Measurements from ENCODE around the gene TBRG4.

The TBRG4 gene

DNA sequence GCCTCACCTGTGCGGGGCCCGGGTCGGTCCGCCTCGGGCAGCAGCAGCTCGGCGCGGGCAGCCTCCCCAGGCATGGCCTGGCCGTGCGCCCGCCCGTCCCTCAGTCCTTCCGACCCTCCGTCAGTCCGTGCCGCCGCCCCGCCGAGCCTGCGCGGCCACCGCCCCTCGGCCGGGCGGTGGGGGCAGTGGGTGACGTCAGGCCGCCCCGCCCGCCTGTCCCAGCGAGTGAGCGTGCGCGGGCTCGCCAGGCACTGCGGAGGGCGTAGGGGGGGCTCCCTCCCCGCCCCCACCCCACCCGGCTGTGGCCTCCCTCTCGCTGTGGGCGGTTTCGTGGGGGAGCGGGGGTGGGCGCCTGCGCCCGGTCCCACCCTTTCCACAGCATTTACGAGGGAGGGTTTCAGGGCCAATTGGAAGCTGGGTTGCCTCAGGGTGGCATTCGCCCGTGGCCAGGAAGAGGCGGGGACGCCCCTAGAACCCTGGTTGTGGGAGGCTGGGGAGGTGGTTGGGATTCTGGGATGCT is 22.6 kb downstream of the TBRG4 start, which contains the start of gene NACAD:
TSS of gene NACAD (minus strand) at position 149 of the 520 bp plus-strand sequence. CDS start at position 74, 75 bp downstream.
- Histone ChIP-seq H3K4me2 (ENCODE audit: low read length) (peak within 1 kb of the TSS; percentile 27), H3K4ac (ENCODE audit: low read depth, low read length) (no peak within 1 kb of the TSS), H3K27ac (ENCODE audit: low read depth, low read length) (no peak within 1 kb of the TSS), H3K79me2 (ENCODE audit: control insufficient read depth, insufficient read depth, low read length) (no peaks in the 10 kb centered on the region), H3K18ac (ENCODE audit: low read length) (no peak within 1 kb of the TSS), H3K4me3 (ENCODE audit: low read length) (peak within 1 kb of the TSS; percentile 39), H4K5ac (ENCODE audit: low read length) (no peak within 1 kb of the TSS), H3K27me3 (ENCODE audit: insufficient read depth, low read length, poor library complexity) (no peaks in the 10 kb centered on the region), H3K36me3 (ENCODE audit: control insufficient read depth, insufficient read depth, low read length) (no peaks in the 10 kb centered on the region), H3K23ac (ENCODE audit: low read length) (no peak within 1 kb of the TSS), H4K8ac (ENCODE audit: low read depth, low read length) (no peak within 1 kb of the TSS), H3K9ac (ENCODE audit: low read length) (peak within 1 kb of the TSS; percentile 40), H3K56ac (ENCODE audit: low read length) (peak within 1 kb of the TSS; percentile 65), H2BK120ac (ENCODE audit: low read depth, low read length) (no peak within 1 kb of the TSS), H3K79me1 (ENCODE audit: low read length) (no peaks in the 10 kb centered on the region), H3K4me1 (ENCODE audit: control insufficient read depth, low read depth, low read length) (no peaks in the 10 kb centered on the region), H2BK5ac (ENCODE audit: low read length) (no peak within 1 kb of the TSS), H2BK15ac (replicated peaks; ENCODE audit: low read depth) (no peak within 1 kb of the TSS), H2AK5ac (ENCODE audit: low read length) (no peak within 1 kb of the TSS)
- peak; percentile 37 for DNase-seq
- no CpG with 5 or more reads among the region's 50 CpGs for WGBS (ENCODE audit: extremely low coverage, insufficient coverage, low lambda C conversion rate)

DNA sequence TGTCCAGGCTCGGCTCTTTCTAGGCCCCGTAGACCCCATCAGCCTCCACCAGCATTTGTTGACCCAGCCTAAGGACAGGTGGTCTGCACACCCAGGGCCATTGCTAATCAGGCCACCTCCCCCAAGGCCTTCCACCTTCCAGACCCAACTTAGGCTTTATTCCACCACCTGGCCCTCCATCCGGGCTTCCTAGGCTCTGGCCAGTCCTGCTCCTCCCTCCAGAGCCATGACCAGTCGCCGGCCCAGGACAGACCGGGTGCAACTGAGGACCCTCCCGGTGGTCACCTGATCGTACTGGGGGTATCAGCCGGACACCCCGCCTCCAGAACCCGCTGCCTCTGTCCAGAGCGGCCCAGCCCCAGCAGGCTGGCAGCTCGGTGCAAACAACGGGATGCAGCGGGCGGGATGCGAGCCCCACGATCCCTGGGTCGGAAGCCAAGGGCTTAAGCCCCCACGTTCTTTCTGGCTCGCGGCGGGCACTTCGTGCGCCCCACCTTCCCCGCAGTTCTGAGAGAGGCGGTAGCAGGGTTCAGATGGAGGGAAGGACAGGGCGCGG is 23.3 kb downstream of the TBRG4 start:
- peak overlapping the region; percentile 65 for H3K56ac ChIP-seq (ENCODE audit: low read length)
- H2BK5ac ChIP-seq (ENCODE audit: low read length) = no peak overlapping the region
- H3K36me3 ChIP-seq (ENCODE audit: control insufficient read depth, insufficient read depth, low read length) = no peaks in the 10 kb centered on the region
- no peak overlapping the region for H3K4ac ChIP-seq (ENCODE audit: low read depth, low read length)
- H3K9ac ChIP-seq (ENCODE audit: low read length) = no peak overlapping the region
- H2BK120ac ChIP-seq (ENCODE audit: low read depth, low read length) = no peak overlapping the region
- H4K8ac ChIP-seq (ENCODE audit: low read depth, low read length) = no peak overlapping the region
- no peaks in the 10 kb centered on the region for H3K79me1 ChIP-seq (ENCODE audit: low read length)
- WGBS (ENCODE audit: extremely low coverage, insufficient coverage, low lambda C conversion rate) = no CpG with 5 or more reads among the region's 29 CpGs
- no peak overlapping the region for H4K5ac ChIP-seq (ENCODE audit: low read length)
- H2BK15ac ChIP-seq (replicated peaks; ENCODE audit: low read depth) = no peak overlapping the region
- no peak overlapping the region for H3K27ac ChIP-seq (ENCODE audit: low read depth, low read length)
- H3K27me3 ChIP-seq (ENCODE audit: insufficient read depth, low read length, poor library complexity) = no peaks in the 10 kb centered on the region
- H3K4me1 ChIP-seq (ENCODE audit: control insufficient read depth, low read depth, low read length) = no peaks in the 10 kb centered on the region
- H3K18ac ChIP-seq (ENCODE audit: low read length) = no peak overlapping the region
- no peak overlapping the region for H2AK5ac ChIP-seq (ENCODE audit: low read length)
- no peak overlapping the region for H3K23ac ChIP-seq (ENCODE audit: low read length)
- DNase-seq = no peak
- H3K79me2 ChIP-seq (ENCODE audit: control insufficient read depth, insufficient read depth, low read length) = no peaks in the 10 kb centered on the region
- H3K4me2 ChIP-seq (ENCODE audit: low read length) = no peak overlapping the region
- H3K4me3 ChIP-seq (ENCODE audit: low read length) = no peak overlapping the region

DNA sequence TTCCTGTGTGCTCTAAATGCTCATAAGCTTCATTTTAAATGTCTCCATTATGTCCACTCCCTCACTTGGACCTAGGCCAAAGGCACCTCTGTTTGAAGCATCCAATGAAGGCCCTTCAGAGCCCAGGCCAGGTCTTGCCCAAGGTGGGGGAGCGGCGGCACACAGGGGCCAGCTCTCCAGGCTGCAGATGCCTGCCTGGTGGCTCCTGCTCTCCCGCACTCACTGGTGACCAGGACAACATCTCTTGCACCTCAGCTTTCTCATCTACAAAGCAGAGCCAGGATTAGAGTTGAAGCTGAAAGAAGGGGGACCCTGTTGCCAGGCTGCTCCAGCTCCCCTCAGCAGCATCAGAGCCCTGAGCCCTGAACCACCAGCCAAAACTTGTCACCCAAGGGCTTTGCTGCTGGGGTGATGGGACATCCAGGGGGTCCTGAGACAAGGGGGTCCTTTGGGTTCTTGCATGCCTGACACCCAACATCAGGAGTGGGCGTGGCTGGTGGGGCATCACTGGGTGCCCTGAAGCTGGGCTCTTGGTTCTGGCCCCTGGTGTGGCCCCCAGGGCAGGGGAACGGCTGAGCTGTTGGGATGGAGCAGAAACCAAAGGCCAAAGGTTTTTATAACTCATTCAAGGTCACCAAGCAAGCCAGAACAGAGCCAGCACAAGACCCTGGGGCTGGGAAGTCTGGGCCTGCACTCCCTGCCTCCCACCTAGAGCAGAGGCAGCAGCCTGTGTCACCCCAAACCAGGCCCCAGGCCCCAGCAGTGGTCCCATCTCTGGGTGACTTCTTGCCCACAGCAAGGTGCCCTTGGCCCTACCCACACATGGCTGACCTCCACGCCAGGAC is 24.0 kb downstream of the TBRG4 start:
- no peak overlapping the region for H2BK120ac ChIP-seq (ENCODE audit: low read depth, low read length)
- DNase-seq = no peak
- H3K56ac ChIP-seq (ENCODE audit: low read length) = no peak overlapping the region
- H3K36me3 ChIP-seq (ENCODE audit: control insufficient read depth, insufficient read depth, low read length) = no peaks in the 10 kb centered on the region
- no CpG with 5 or more reads among the region's 6 CpGs for WGBS (ENCODE audit: extremely low coverage, insufficient coverage, low lambda C conversion rate)
- H3K79me2 ChIP-seq (ENCODE audit: control insufficient read depth, insufficient read depth, low read length) = no peaks in the 10 kb centered on the region
- H3K9ac ChIP-seq (ENCODE audit: low read length) = no peak overlapping the region
- H3K27me3 ChIP-seq (ENCODE audit: insufficient read depth, low read length, poor library complexity) = no peaks in the 10 kb centered on the region
- no peak overlapping the region for H3K18ac ChIP-seq (ENCODE audit: low read length)
- H2BK5ac ChIP-seq (ENCODE audit: low read length) = no peak overlapping the region
- no peak overlapping the region for H4K8ac ChIP-seq (ENCODE audit: low read depth, low read length)
- no peak overlapping the region for H4K5ac ChIP-seq (ENCODE audit: low read length)
- no peak overlapping the region for H3K23ac ChIP-seq (ENCODE audit: low read length)
- H3K79me1 ChIP-seq (ENCODE audit: low read length) = no peaks in the 10 kb centered on the region
- H2AK5ac ChIP-seq (ENCODE audit: low read length) = no peak overlapping the region
- H3K4me1 ChIP-seq (ENCODE audit: control insufficient read depth, low read depth, low read length) = no peaks in the 10 kb centered on the region
- no peak overlapping the region for H3K4me2 ChIP-seq (ENCODE audit: low read length)
- no peak overlapping the region for H2BK15ac ChIP-seq (replicated peaks; ENCODE audit: low read depth)
- H3K4me3 ChIP-seq (ENCODE audit: low read length) = no peak overlapping the region
- no peak overlapping the region for H3K27ac ChIP-seq (ENCODE audit: low read depth, low read length)
- no peak overlapping the region for H3K4ac ChIP-seq (ENCODE audit: low read depth, low read length)

DNA sequence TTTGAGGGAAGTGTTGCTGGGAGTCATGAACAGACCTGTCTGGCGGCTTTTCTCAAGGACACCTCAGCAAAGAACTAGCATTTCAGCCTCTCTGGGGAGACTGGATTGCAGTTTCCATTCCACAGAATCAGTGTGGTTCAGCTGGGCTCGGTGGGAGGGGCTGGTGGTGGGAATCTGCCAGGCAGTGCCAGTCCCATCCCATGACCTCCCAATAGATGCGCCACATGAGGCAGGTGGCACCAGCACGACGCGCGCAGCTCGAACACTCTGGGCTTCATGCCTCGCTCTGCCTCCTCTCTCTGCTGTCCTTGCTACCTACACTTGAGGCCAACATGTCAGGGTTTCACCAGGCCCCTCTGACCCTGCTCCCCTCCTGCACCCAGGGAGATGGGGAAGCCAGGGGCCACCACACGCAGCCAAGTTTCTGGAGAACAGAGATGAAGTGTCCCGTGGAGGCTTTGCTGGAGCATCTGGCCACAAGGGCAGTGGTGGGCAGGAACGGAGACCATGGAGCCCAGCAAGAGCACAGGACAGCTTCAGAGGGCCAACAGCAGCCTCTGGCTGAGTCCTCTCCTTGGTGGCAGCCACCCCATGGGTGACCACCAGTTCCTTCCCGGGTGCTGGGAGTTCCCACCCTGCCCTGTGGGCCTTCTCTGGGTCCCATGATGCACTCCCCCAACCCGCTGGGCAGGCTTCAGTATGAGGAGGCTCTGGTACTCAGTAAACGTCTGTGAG is 25.0 kb downstream of the TBRG4 start:
- H3K9ac ChIP-seq (ENCODE audit: low read length) = no peak overlapping the region
- no peak overlapping the region for H3K4me2 ChIP-seq (ENCODE audit: low read length)
- H3K4me3 ChIP-seq (ENCODE audit: low read length) = no peak overlapping the region
- no peak overlapping the region for H2AK5ac ChIP-seq (ENCODE audit: low read length)
- H3K27me3 ChIP-seq (ENCODE audit: insufficient read depth, low read length, poor library complexity) = no peaks in the 10 kb centered on the region
- no peak overlapping the region for H2BK15ac ChIP-seq (replicated peaks; ENCODE audit: low read depth)
- no peak overlapping the region for H2BK120ac ChIP-seq (ENCODE audit: low read depth, low read length)
- H2BK5ac ChIP-seq (ENCODE audit: low read length) = no peak overlapping the region
- no CpG with 5 or more reads among the region's 15 CpGs for WGBS (ENCODE audit: extremely low coverage, insufficient coverage, low lambda C conversion rate)
- H3K4me1 ChIP-seq (ENCODE audit: control insufficient read depth, low read depth, low read length) = no peaks in the 10 kb centered on the region
- no peak overlapping the region for H3K18ac ChIP-seq (ENCODE audit: low read length)
- H4K8ac ChIP-seq (ENCODE audit: low read depth, low read length) = no peak overlapping the region
- no peak for DNase-seq
- no peak overlapping the region for H4K5ac ChIP-seq (ENCODE audit: low read length)
- no peak overlapping the region for H3K4ac ChIP-seq (ENCODE audit: low read depth, low read length)
- no peaks in the 10 kb centered on the region for H3K79me2 ChIP-seq (ENCODE audit: control insufficient read depth, insufficient read depth, low read length)
- no peaks in the 10 kb centered on the region for H3K79me1 ChIP-seq (ENCODE audit: low read length)
- H3K36me3 ChIP-seq (ENCODE audit: control insufficient read depth, insufficient read depth, low read length) = no peaks in the 10 kb centered on the region
- H3K27ac ChIP-seq (ENCODE audit: low read depth, low read length) = no peak overlapping the region
- H3K56ac ChIP-seq (ENCODE audit: low read length) = no peak overlapping the region
- H3K23ac ChIP-seq (ENCODE audit: low read length) = no peak overlapping the region

DNA sequence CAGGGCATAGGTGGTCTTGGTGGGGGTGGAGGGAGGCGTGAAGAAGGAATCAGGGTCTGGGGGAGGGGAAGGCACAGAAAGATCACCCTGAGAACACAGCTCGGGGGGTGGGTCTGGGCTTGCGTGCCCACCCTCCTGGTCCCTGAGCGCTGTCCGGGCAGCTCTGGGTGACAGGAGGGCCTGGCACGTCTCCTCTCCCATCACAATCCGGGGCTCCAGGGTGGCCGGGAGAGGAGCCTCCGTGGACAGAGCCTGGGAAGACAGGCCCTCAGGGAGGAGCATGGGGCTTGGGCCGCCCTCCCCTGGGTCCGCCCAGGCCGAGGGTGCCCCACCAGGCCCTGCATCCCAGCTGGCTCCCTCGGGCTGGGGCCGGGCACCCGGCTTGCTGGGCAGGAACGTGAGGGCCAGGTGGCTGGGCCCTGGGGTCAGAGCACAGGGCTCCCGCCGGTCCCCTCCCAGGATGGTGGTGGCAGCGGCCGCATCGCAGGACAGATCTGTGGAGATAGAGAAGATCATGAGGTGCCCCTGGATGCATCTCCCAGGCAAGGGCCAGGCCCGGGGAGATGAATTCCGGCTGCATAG is 25.8 kb downstream of the TBRG4 start:
- H4K5ac ChIP-seq (ENCODE audit: low read length) = no peak overlapping the region
- H2BK120ac ChIP-seq (ENCODE audit: low read depth, low read length) = no peak overlapping the region
- H3K27ac ChIP-seq (ENCODE audit: low read depth, low read length) = no peak overlapping the region
- no peak overlapping the region for H3K56ac ChIP-seq (ENCODE audit: low read length)
- no peak overlapping the region for H3K4ac ChIP-seq (ENCODE audit: low read depth, low read length)
- no peak overlapping the region for H2BK5ac ChIP-seq (ENCODE audit: low read length)
- H3K9ac ChIP-seq (ENCODE audit: low read length) = no peak overlapping the region
- H3K4me3 ChIP-seq (ENCODE audit: low read length) = no peak overlapping the region
- no peak overlapping the region for H4K8ac ChIP-seq (ENCODE audit: low read depth, low read length)
- H3K27me3 ChIP-seq (ENCODE audit: insufficient read depth, low read length, poor library complexity) = no peaks in the 10 kb centered on the region
- no peaks in the 10 kb centered on the region for H3K4me1 ChIP-seq (ENCODE audit: control insufficient read depth, low read depth, low read length)
- H3K36me3 ChIP-seq (ENCODE audit: control insufficient read depth, insufficient read depth, low read length) = no peaks in the 10 kb centered on the region
- H3K18ac ChIP-seq (ENCODE audit: low read length) = no peak overlapping the region
- H2BK15ac ChIP-seq (replicated peaks; ENCODE audit: low read depth) = no peak overlapping the region
- H3K23ac ChIP-seq (ENCODE audit: low read length) = no peak overlapping the region
- no peak overlapping the region for H3K4me2 ChIP-seq (ENCODE audit: low read length)
- no peak for DNase-seq
- WGBS (ENCODE audit: extremely low coverage, insufficient coverage, low lambda C conversion rate) = no CpG with 5 or more reads among the region's 23 CpGs
- H3K79me2 ChIP-seq (ENCODE audit: control insufficient read depth, insufficient read depth, low read length) = no peaks in the 10 kb centered on the region
- no peak overlapping the region for H2AK5ac ChIP-seq (ENCODE audit: low read length)
- H3K79me1 ChIP-seq (ENCODE audit: low read length) = no peaks in the 10 kb centered on the region
